HG03060 (cell line): Measurements from ENCODE around the gene ST3GAL4.
"Not testable (repeated sequence)": the region's sequence is repeated elsewhere in the genome, so short reads cannot be mapped to it uniquely, and the experiment has no call there.

ENCODE experiments used
- ATAC-seq: cut with Tn5 transposase; IDR thresholded peaks from one replicate; pipeline ENCODE4 v1.9.1; 2021; ENCODE audit warnings: low read depth, moderate number of reproducible peaks; ENCODE audit not compliant: unreplicated experiment

Gene ST3GAL4

DNA sequence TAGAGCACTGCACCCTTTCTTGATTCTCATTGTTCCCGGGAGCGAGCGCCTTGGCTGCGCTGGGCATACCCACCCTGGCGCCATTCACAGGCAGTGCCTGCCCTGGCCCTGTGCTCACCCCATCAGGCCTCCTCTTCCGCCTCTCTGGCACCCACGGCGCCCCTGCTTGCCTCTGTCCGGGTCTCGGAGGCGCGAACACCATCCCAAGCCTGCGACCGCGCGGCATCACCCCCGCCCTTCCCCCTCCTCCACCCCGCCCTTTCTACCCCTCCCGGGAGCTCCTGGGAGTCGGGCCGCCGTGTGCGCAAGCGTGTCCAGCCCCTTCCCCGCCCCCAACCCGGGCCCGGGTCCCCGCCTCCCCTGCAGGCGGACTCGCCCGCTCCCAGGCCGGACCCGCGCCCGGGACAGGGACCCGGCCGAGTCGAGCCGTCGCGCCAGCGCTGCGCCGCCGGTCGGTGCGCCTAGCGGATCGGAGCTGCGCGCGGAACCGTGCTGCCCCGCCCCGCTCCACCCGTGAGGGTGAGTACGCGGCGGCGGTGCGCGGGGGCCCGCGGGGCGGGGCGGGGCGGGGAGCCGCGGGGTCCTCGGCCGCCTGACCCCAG, at the start of gene ST3GAL4:
Gene ST3GAL4 (plus strand): TSS at position 363 of the 602 bp plus-strand sequence. CDS start 50,470 bp downstream, outside the sequence.
- ATAC-seq = no peak

DNA sequence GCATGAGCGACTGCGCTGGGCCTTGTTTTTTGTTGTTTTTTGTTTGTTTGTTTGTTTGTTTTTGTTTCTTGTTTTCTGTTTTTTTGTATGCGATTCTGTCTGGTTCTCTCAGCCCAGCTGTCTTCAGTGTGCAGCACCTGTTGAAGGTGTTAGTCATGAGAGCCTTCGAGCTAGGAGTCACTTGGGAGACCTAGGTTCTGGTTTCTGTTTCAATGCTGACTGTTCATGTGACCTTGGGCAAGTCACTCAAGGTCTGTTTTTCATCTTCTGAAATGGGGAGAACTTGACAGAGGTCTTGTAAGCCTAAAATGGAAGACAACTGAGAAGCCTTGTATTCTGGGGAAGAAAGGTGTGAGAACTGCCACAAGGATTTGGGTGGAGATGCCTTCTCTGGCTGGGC, 49.8 kb upstream of the ST3GAL4 start:
- peak; percentile 45 for ATAC-seq

GRCh38 chr11:126307706-126308105, 47.8 kb upstream of the ST3GAL4 start:
- ATAC-seq = no peak

GRCh38 chr11:126308271-126308671, 47.2 kb upstream of the ST3GAL4 start:
- ATAC-seq = no peak

GRCh38 chr11:126308771-126309170, 46.7 kb upstream of the ST3GAL4 start:
- ATAC-seq = not testable (repeated sequence)

DNA sequence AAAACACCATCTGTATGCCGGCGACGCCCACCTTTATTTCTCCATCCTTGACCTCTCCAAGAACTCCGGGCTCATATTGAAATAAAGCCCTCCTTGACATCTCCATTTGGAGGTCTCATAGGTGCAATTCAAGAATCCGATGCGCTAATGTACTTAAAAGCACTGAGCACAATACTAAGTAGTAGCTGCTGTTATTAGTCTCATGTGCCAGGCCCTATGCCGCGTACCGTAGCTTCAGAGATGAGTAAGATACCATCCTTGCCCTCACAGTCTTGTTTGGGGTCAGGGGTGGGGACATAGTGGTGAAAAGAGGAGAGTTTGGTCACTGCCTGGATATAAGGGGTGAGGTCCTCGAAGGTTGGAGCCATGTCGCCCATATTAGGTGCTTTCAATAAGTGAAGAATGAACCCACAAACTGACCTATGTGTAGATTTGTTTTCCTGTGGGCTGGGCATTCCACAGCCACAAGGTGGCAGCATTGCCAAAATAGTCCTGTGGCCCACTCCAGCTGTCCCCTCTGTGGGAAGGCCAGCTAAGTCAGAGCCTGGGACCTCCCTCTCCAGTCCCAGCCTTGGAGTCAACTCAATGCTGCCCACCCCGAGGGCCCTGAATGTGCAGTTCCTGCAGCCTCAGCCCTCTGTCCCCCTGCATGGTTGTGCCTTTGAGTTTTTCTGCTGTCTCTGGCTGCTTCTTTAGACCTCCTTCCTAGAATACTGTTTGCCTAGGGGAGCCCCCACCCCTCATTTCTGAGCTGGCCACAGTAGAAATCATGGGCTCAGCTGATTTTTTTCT, 45.1 kb upstream of the ST3GAL4 start:
- ATAC-seq = no peak

GRCh38 chr11:126310992-126311310, 44.5 kb upstream of the ST3GAL4 start:
- ATAC-seq = no peak

DNA sequence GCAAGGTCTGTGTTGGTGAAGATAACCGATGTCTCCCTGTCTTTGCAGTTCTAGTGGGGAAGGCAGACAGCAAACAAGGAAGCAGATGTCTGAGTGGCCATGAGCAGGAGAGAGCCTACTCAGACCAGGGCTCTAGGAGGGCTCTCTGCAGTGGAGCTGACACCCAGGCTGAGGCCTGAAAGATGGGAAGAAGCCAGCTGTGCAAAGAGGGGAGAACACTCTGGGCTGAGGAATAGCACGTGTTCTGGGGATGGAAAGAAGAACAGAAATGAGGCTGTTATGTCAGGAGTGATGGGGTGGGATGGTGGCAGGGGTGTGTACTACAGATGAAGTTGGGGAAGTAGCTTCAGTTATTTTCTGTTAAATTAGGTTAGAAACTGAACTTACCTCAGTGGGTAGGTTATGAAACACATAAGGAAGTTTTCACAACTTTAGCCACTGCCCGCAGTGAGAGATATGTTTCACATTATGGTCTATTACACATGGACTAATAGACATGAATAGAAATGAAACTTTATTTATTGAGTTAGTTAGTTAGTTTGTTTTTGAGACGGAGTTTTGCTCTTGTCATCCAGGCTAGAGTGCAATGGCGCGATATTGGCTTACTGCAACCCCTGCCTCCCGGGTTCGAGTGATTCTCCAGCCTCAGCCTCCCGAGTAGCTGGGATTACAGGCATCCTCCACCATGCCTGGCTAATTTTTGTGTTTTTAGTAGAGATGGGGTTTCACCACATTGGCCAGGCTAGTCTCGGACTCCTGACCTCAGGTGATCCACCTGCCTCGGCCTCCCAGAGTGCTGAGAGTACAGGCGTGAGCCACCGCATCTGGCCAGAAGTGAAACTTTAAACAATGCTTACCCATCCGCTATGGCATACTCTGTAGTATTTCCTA, 43.8 kb upstream of the ST3GAL4 start:
- ATAC-seq = peak; percentile 51

DNA sequence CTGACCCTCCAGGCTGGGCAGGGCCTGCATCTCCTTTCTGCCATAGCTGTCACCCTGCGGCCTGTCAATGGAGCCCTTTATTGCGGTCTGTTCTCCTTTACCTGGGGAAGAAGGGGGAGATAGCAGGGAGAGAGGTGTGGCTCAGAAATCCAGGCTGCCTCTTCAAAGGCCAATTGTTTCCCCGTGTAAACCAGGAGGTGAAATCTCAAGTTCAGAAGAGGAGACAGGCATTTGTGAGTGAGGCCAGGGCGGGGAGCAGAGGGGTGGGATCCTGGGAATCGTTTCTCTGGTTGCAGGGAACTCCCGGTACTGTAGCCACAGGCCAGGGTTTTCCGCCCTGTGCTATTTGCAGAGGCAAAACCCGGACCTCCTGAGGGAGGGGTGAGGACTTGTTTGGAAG, 42.5 kb upstream of the ST3GAL4 start:
- no peak for ATAC-seq

DNA sequence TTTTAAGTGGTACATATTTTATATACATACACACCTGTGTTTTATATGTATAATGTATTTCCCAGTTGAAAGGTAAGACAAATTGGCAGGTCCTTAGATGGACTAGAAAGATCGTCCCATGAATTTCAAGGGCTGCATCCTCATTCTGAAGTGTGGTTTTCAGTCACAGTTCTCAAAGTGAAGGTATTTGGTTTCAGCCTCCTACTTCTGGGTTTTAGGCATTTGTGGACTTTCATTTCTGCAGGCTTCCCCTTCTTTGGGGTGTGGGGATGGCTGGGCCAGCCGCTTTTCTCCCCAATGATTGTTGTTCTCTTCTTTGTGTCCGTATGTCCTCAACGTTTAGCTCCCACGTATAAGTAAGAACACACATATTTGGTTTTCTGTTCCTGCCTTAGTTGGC, 41.7 kb upstream of the ST3GAL4 start:
- ATAC-seq = no peak

GRCh38 chr11:126317432-126317755, 38.1 kb upstream of the ST3GAL4 start:
- ATAC-seq = no peak

DNA sequence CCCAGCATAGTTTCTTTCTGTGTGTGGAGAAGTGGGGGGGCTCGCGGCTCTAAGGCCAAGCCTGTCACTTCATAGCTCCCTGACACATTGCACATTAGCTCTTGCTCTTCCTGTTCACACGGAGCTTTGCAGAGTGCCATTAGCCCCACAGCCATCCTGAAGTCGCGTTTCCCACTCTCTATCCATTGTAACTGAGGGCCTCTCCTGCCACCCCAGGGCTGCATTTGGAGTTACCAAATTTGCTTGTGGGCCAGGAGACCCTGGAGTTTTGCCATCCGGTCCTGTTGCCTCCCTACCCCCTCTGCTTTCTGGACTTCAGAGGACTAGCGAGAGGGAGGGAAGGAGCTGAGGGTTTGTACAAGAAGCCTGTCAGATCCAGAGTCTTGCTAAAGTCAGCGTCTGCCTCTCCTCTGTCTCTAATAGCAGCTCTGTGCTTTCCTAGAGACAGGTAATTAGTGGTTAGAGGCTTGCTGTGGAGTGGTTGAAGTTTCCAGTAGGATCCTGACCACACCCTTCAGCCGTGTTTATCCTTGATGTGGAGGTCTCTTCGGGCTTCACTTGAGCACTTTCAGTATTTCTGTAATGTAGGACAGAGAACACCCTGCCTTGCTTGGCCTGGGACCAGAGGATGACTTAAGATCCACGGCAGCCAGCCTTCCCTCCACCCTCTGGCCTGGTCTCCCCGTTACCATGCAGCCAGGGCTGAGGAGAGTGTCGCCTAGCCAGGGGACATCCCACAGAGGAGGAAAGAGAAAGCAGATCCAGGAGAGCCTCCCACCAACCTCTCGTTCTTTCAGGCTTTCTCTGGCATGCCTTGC, 37.5 kb upstream of the ST3GAL4 start:
- no peak for ATAC-seq

DNA sequence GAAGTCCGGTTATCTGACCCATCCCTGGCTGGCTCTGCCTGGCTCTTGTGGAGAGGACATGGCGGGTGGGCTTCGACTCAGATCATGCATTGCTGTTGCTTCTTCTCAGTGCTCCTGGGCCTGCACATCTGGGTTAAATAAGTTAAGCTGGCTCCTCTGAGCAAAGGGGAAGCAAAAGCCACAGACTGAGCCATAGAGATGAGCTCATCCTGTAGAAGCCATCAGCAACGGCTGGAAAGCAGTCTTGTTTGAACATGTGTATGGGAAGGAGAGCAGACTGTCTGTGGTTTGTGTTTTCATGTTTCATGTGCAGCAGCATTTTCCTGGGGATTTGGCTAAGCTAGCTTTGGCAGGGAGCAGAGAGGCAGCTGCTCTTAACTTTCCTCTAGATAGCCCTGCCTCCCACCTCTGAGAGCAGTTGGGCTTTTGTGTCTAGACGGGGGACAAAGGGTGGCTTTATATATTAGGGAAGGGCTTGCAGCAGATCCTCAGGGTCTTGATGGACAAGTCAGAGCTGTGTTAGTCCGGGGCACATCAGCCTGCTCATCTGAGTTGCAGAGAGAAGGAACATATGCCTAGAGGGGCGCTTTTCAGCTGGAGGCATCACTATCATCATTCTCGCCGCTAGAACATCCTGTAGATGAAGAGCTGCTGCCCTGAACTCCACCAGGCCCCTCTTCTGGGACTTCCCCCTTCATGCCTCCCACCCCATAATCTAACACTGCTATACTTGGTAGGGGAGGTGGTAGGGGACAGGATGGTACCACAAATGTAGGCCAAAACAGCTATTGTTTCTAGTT, 36.7 kb upstream of the ST3GAL4 start:
- ATAC-seq = peak; percentile 81

DNA sequence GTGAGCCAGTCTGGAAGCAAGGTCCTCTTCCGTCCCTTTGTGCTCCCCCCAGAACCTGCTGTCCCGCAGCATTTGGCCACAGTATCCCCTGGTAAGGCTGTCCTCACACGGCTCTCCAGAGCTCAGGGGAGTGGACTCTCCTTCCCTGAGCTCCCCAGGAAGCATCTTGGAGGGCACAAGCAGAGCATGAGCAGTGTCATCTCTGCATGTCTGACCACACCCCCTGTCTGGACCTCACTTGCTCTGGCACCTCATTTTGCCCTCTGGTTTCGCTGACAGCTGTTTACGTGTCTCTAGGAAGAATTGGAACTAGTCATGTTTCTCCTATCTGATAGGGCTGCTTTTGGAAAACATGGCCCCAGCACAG, 36.1 kb upstream of the ST3GAL4 start:
- no peak for ATAC-seq

GRCh38 chr11:126322996-126323395, 32.5 kb upstream of the ST3GAL4 start:
- ATAC-seq = no peak

- ATAC-seq = no peak
These were observed 28.0 kb upstream of the ST3GAL4 start for GRCh38 chr11:126327281-126328000.

DNA sequence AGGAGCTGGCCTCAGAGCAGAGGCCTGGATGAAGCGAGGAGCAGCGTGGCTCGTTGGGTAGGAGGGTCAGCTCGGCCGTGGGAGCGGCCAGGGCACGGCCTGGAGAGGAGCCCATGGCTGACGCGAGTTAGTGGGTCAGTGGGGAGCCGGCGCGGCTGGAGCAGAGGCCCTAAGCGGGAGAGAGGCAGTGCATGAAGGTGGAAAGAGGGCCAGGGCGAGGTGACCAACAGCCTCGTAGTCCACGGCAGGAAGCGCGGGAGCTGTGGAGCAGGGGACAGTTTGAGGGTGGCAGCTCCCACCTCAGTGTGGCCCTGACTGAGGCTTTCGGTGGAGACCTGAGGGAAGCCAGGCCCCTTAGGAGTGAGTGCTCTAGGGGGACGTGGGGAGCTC, 27.5 kb upstream of the ST3GAL4 start:
- no peak for ATAC-seq

DNA sequence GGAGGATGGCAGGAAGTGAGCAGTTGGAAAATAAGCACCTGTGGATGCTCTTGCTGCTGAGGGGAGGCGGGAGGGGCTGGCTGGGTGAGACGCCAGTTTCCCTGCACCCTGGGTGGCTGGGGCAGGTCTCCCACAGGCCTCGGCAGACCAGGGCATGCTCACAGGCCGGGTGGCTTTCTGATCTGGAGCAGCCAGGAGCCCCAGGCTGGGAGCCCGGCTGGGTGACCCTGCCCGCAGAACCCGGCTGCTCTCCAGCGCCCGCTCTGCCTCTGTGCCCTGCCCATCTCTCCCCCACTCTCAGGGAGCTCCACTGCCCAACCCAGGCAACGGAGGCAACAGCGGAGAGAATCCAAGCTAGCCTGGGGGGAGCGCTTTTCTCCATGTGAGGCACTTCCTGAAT, 27.0 kb upstream of the ST3GAL4 start:
- no peak for ATAC-seq

DNA sequence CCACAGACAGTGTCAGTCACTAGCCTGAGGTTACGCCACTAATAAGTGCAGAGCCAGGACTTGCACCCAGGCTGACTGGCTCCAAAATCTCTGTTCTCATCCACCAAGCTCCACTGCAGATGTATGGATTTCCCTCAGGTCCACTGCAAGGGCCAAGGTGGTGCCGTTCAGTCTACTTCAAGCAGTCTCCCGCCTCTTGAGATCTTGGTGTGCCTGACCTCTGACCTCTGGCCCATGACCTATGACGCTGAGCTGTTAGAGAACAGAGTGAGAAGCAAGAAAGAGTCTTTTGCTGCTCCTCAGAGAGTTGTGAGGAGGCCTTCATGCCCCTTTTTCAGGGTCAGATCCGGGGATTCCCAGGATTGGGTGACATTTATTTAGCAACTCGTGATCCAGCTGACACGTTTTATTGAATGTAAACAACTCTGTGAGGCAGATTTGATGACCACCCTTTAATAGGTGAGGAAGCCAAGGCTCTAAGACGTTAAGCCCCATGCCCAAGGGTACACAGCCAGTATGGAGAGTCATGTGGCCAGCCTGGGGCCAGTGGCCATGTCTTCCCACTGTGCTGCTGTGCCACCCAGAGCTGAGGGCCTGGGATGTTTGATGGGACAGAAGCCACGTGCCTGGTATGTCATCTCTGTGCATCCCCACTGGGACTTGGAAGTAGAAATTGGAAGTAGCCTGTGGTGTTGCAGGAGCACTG, 26.4 kb upstream of the ST3GAL4 start:
- no peak for ATAC-seq
